ENCODE results near the gene RAET1E.
"Not testable (repeated sequence)": the region's sequence is repeated elsewhere in the genome, so short reads cannot be mapped to it uniquely, and the experiment has no call there.

The RAET1E gene

GRCh38 chr6:149923327-149923986 lies 25.5 kb upstream of the RAET1E start:
- DNase-seq = no peak
- H3K27me3 ChIP-seq = peaks cover 7% of the 10 kb centered on the region
- no peaks in the 10 kb centered on the region for H3K4me1 ChIP-seq
- no peaks in the 10 kb centered on the region for H3K9me3 ChIP-seq
- no peaks in the 10 kb centered on the region for H3K36me3 ChIP-seq
- H3K4me3 ChIP-seq (ENCODE audit: low read depth, low read length) = peak overlapping the region; percentile 58
- no peak for TF ChIP-seq CTCF (IDR thresholded peaks at IDR 0.05; ENCODE audit: low read depth, low read length)

- no peaks in the 10 kb centered on the region for H3K9me3 ChIP-seq
- peak; percentile 90 for DNase-seq
- peaks cover 7% of the 10 kb centered on the region for H3K27me3 ChIP-seq
- H3K36me3 ChIP-seq = no peaks in the 10 kb centered on the region
- peak within 1 kb of the TSS; percentile 58 for H3K4me3 ChIP-seq (ENCODE audit: low read depth, low read length)
- H3K4me1 ChIP-seq = no peaks in the 10 kb centered on the region
- TF ChIP-seq CTCF (IDR thresholded peaks at IDR 0.05; ENCODE audit: low read depth, low read length) = no peak
Observed at GRCh38 chr6:149922642-149923326, 24.9 kb upstream of the RAET1E start, which contains the start of gene RAET1G. Gene RAET1G, minus strand, starts transcription at chr6:149923121. Its CDS starts 111 bp downstream, at chr6:149923010.

- not testable (repeated sequence) for DNase-seq; H3K9me3 ChIP-seq; H3K36me3 ChIP-seq; H3K27me3 ChIP-seq; H3K4me1 ChIP-seq; H3K4me3 ChIP-seq (ENCODE audit: low read depth, low read length)
Observed at GRCh38 chr6:149922091-149922490, 24.2 kb upstream of the RAET1E start.

- no peak for DNase-seq
- H3K4me1 ChIP-seq = no peaks in the 10 kb centered on the region
- no peak for TF ChIP-seq CTCF (IDR thresholded peaks at IDR 0.05; ENCODE audit: low read depth, low read length)
- no peaks in the 10 kb centered on the region for H3K36me3 ChIP-seq
- H3K9me3 ChIP-seq = no peaks in the 10 kb centered on the region
- peaks cover 4% of the 10 kb centered on the region for H3K27me3 ChIP-seq
- no peak overlapping the region for H3K4me3 ChIP-seq (ENCODE audit: low read depth, low read length)
Observed at GRCh38 chr6:149921361-149921760, 23.4 kb upstream of the RAET1E start.

- no peaks in the 10 kb centered on the region for H3K4me1 ChIP-seq
- no peak overlapping the region for H3K4me3 ChIP-seq (ENCODE audit: low read depth, low read length)
- H3K27me3 ChIP-seq = no peaks in the 10 kb centered on the region; the same call in 1 of the 2 replicates
- no peak for TF ChIP-seq CTCF (IDR thresholded peaks at IDR 0.05; ENCODE audit: low read depth, low read length)
- DNase-seq = no peak
- H3K36me3 ChIP-seq = no peaks in the 10 kb centered on the region
- no peaks in the 10 kb centered on the region for H3K9me3 ChIP-seq
Observed at GRCh38 chr6:149919834-149920225, 21.9 kb upstream of the RAET1E start.

- H3K36me3 ChIP-seq; H3K27me3 ChIP-seq; DNase-seq; H3K4me1 ChIP-seq; H3K9me3 ChIP-seq; H3K4me3 ChIP-seq (ENCODE audit: low read depth, low read length): not testable (repeated sequence)
Observed at GRCh38 chr6:149919126-149919833, 21.4 kb upstream of the RAET1E start.
